NCI-H1092 treated with DMSO at 0.1 percent for 48 hours (cell line): ENCODE data around the gene ERFL.

Source experiments
- DNase-seq: peaks from one replicate; lab custom pipeline; 2025; lab: John Stamatoyannopoulos, UW

Gene ERFL

DNA sequence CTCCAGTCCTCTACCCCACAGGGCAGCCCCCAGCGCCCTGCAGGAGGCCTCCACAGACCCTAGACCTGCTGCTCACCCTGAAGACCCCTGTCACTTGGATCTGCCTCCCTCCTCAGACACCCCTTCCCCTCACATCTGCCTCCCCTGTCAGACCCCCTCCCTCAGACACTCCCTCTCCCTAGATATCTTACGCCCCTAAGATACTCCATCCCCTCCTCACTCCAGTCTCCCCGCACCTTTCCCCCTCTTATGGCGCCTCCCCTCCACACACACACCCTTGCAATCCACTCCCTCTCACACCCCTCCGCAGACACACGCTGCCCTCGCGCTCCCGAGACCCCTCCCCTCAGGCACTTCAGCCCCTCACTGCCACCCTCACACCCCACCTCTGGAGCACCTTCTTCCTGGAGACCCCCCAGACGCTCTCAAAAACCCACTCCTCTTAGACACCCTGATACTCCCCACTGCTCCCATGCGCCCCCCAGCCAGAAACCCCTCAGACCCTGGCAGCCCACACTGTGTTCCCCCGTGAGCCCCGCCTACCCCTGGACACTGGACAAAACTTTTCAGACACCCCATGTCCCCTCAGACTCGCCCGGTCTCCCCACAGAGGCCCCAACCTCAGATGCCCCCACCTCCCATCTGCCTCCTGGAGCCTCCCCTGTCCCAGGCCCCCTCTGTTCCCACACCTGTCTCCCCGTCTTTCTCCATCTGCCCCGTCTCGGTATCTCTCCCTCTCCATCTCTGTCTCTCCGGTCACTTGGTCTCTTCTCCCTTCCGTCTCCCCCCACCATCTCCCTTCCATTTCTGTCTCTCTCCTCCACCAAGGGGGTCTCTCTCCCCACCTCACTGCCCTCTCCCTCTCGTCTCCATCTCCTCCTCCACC is 14.5 kb downstream of the ERFL start:
- no peak for DNase-seq

DNA sequence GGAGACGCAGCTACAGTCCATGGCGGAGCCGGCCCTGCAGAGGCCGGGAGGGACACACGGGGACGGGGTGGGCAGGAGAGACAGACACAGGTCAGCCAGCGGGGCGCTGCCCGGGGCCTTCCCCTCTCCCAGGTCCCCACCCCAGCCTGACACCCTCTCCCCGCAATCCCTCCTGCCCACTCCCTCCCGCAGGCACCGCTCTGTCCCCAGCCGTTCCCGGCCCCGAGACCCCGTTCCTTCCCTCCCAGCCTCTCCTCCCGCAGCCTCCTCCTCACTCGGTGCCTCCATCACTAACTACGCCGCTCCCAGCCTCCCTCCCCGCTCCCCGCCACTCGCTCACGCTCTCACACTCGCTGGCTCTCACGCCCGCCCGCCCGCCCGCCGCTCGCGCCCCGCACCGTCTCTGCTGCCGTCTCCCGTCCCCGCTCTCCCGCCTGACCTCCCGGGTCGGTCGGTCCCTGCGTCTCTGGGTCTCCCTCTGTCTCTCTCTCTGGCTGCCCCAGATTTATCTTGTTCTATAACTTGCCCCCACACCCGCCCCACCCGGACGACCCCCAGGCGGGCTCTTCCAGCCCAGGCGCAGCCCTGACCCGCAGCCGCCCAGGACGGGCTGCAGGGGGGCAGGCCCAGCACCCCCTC is 15.2 kb downstream of the ERFL start:
- DNase-seq: no peak

DNA sequence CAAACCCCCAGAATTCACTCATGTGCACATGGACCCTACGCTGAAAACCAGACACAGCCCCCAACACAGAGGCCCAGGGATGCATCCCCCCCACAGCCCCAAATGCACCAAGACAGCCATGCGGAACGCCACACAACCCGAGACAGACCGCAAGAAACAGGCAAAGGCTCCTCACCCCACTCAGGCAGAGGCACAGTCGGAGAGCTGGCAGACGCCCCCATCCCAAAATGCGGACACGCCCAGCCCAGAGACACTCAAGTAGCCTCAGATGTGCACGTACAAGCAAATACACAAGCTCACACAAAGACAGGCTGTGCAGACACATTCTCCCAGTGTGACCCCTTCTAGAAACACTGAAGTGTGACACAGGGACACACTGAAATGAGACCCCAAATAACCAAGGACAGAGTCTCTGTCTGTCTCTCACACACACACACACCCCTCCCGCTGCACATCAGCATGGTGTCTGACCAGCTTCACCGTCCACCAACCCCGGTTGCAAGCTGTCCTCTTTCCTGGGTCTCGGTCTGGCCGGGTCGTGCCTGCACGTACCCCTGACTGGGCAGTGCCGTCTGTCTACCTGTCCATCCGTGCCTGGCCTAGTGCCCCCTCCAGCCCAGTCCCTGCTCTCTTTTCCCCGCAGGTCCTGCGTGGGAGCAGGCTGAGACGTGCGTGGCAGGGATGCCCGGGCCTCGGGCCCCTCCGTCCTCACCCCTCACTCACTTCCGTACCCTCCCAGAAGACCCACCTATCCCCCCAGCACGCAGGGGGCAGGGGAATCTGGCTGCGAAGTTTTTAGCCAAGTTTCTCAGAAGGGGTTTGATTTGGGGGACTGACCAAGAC is 16.1 kb downstream of the ERFL start:
- no peak for DNase-seq

DNA sequence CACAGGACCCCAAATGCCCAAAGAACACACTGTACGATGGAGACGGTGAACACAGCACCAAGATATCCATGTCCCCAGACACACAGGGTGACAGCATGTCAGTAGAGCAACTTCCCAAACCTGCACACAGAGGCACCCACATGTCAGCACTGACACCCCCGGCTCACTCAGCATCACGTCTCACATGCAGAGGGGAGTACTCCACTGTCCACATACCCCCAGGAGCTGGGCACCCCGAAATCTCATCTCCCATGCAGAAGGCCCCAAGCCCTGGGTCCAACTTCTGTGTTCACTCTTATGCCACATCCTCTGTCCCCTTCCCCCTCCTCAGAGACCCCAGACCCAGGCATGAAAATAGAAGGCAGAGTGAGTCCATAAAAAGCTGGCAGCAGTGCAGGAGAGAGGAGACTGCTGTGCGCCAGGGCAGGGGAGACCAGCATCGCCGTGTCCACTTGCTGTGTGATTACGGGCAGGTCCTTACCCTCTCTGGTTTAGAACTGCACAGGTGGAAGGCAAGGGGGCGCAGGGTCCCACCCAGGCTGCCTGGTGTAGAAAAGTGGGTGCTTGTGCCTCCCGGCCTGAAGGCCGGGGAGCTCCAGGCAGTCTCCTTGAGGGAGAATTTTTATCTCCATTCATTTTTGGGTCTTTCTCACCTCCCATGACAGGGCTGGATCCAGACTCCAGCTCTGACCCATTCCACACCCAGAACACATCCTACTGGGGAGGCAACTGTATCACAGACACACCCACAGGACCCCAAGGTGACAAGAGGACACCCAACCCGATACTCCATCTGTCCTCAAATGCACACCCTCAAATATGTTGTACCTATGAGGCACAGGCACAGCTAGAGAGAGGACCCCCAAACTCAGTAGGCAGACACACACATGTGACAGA is 17.0 kb downstream of the ERFL start:
- no peak for DNase-seq

DNA sequence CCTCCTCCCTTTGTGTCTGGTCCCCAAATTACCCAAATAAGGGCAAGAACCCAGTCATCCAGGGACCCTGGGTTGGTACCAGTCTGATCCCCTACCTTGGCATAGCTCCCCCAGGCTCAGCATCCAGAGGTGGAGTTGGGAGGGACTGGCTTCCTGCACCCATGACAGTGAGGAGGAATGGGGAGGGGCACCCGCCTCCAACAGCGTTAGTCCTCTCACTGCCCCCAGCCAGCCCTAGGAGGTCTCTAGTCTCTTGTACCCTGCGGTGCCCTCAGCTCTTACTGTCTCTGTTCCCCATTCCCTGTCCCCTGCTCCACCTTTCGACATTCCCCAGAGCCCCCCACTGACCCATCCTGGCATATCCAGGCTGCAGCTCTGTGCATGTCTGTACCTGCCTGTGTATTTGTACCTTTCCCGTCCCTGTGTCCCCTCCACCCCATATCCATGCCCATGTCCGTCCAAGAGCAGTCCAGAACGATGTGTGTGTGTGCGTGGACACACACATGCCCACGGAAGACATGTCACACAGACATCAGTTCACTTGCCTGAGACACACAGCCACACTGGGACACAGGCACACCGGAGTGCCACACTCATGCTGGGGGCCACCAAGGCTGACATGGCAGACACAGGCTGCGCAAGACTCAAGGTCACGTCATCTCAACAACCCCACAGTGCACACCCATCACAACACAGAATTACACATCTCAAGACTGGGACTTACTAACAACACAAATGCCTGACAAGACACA is 17.8 kb downstream of the ERFL start:
- no peak for DNase-seq

DNA sequence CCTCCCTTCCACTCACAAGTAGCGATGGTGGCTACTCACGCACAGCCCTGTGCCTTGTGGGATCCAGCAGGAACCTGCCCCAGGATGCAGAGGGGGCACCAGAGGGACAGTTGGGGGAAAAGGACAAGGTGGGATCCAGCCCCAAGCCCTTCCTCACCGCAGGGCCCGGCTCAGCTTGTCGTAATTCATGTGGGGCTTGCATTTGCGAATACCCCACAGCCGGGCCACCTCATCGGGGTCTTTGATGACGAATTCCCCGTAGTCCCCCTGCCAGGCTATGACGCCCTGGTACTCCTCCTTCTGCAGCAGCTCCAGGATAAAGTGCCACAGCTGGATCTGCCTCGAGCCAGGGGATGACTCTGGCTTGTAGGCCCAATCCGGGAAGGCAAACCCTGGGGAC is 18.5 kb downstream of the ERFL start:
- DNase-seq: no peak

DNA sequence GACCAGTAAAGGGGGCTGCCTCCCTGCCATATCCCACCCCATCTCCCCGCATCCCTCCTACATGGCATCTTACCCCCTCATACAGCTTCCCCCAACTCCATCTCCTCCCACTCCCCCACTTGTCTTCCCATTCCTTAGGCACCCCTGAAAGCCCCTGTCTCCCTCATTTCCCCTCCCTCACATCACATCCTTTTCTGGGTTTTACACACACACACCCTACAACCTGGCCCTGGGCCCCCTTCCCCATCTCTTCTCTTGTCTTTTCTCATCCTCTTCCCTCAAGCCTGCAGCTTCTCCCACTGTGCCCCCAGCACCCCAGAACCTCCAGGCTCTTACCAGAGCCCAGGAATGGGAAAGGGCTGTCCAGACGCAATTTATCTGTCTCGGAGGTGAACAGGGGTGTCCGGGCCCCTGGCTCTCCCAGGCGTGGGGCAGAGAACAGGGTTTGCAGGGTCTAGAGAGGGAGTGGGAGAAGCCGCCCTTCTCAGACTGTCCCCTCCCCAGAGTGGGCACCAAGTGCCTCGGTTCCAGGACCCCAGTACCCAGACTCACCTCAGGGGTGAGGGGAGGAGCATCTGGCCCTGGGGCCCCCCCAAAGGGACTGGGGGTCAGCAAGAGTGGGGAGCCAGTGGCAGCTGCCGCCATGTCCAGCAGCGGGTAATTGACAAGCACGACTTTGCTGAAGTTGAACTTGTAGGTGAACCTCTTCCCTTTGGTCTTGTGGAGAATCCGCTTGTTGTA is 19.4 kb downstream of the ERFL start:
- no peak for DNase-seq

DNA sequence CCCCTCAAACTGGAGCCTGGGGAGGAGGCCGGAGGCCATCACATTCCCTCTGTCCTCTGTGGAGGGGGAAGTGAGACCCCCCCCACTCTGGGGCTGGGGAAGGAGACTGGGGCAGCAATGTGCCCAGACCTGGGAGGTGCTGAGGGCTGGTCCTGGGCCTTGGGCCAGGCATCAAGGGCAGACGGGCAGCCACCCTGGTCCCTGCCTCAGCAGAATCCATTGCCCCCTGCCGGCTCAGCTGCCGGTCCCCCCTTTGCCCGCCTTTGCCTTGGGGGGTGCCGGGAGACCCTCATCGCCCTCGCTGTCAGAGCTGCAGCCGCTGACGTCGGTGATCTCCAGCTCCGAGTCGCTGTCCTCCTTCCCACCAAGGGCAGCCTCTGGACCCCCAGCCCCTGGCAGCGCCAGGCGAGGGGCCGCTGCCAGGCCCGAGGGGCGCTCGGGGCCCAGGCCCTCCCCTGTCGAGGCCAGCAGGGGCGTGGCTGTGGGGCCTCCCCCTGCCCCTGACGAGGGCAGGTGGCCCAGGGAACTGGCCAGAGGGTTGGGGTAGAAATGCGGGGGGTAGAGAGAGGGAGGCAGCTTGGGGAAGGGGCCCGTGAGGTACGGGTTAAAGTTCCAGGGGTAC is 20.1 kb downstream of the ERFL start:
- DNase-seq: no peak

DNA sequence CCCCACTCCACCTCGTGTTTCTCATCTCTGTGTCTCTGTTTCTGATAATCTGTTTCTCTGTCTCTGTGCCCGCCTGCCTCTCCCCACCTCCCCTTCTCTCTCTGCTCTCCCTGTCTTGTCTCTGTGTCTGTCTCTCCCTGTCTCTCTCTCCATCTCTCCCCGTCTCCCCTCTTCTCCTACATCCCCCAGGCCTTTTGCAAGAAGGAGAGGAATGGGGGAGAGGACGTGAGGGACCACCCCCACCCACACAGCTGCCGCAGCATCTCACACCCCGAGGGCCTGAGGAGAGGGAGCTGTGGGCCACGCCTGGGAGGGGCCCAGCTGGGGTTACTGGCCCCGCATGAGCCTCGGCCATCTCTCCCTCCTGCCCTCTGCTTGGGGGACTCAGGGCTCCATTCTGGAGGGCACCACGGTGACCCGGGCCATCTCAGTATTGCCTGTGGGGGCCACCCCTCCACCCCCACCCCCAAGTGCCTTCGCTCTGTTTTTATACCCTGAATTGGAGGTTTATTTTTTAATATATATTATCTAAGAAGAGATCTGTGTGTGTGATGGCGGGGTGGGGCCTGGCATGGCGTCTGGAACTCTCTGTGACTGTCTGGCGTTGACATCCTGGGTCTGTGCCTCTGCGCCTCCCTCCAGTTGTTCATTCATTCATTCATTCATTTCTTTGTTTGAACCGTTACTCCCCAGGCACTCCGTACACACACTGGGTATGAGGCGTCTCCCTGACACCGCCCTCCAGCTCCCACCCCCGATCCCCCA is 21.2 kb downstream of the ERFL start:
- DNase-seq: no peak

DNA sequence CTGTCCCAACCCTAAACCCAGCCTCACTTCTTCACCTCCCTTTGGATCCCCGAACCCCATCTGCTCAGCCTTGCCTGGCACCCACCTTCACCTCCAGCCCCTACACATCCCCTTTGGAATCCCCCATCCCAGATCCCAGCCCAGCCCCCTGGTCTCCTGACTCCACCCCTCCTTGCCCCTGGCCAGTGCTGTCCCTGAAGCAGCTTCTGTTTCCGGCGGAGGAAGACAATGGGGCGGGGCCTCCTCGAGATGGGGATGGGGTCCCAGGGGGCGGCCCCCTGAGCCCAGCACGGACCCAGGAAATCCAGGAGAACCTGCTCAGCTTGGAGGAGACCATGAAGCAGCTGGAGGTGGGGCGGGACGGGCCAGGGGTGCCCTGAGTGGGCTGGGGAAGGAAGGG is 22.0 kb downstream of the ERFL start:
- no peak for DNase-seq

DNA sequence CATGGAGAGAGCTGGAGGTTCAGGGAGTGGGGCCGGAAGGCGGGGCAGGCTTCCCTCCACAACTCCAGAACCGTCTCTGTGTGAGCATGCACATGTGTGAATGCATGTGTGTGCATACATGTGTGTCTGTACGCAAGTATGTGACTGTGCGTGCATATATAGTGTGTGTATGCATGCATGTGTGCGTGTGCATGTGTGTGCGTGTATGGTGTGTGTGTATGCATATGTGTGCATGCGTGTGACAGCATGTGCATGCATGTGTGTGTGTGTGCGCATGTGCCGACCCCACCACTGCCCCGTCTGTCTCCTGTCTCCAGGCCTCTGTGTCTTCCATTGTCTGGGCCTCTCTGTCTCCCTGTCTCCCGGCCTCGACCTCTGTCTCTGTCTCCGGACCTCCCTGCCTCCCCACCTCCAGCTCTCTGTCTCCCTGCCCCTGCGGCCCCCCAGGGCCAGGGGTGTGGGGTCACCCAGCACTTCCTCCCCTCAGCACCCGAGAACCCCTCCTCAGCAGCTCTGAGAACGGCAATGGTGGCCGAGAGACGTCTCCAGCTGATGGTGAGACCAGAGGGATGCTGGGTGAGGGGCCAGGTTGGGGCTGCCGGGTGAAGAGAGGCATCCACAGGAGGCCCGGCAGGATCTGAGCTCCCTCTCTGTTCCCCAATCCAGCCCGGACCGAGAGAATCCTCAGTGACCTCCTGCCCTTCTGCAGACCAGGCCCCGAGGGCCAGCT is 22.8 kb downstream of the ERFL start:
- DNase-seq: no peak

DNA sequence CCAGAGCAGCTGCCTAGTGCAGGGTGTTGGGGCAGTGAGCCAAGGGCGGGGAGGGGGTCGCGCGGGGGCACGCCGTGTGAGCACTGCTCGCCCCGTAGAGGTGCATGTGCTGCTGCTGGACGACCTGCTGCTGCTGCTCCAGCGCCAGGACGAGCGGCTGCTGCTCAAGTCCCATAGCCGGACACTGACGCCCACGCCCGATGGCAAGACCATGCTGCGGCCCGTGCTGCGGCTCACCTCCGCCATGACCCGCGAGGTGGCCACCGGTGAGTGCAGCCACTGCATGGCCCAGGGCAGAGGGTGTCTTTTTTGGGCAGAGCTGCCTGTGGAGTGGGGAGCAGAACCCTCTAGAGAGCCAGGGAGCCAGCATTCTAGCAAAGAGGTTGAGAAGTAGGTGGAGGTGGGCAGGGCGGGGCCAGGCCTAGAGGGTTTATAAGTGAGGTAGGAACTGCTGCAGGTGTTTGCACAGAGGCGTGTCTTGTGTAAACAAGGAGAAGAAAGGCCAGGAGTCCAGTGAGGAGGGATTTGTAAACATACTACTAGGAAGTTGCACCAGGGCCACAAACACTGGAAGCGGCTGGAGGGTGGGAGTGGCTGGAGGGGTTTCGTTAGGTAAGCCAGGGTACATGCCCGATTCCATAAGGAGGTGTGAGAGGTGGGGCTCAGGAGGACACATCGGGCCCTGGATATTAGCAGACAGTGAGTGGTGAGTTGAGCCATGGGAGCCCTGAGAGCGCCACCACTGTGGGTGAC is 24.0 kb downstream of the ERFL start:
- peak; percentile 23 for DNase-seq

DNA sequence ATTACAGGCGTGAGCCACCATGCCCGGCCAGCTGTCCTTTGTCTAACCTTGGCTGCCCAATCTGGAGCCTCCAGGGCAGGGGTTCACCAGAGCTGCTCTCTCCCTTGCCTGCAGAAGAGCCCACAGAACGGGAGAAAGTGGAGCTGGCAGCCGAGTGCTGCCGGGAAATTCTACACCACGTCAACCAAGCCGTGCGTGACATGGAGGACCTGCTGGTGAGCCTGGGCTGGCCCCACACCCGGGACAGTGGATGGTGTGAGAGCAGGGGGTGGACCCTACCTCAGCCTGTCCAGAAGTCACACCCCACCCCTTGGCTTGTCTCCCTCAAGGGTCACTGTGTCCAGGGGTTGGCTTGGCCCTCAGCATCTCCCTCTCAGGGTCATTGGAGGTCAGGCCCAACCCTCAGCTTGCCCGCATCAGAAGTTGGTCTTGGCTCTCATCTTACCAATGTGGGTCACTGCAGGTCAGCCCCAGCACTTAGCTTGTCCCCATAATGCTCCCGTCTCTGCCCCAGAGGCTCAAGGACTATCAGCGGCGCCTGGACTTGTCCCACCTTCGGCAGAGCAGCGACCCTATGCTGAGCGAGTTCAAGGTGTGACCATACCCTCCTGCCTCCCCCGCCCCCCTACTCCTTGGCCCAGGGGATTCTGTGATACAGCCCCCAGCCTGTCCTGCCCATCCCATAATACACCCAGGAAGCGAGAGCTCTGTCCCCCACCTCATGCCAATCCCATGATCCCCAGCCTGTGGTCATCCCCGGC is 24.9 kb downstream of the ERFL start:
- DNase-seq: no peak

DNA sequence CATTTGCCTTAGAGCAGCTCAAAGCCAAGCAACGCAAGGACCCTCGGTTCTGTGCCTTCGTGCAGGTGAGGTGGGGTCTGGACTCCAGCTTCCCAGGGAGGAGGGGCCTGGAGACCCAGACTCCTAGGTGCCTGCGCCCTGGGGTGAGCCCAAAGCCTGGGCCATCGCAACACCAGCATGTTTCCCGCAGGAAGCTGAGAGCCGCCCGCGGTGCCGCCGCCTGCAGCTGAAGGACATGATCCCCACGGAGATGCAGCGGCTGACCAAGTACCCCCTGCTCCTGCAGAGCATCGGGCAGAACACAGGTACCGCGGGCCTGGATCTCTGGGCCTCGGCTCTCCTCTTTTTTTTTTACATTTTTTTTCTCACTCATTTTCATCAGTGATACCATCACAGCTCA is 25.7 kb downstream of the ERFL start:
- no peak for DNase-seq

DNA sequence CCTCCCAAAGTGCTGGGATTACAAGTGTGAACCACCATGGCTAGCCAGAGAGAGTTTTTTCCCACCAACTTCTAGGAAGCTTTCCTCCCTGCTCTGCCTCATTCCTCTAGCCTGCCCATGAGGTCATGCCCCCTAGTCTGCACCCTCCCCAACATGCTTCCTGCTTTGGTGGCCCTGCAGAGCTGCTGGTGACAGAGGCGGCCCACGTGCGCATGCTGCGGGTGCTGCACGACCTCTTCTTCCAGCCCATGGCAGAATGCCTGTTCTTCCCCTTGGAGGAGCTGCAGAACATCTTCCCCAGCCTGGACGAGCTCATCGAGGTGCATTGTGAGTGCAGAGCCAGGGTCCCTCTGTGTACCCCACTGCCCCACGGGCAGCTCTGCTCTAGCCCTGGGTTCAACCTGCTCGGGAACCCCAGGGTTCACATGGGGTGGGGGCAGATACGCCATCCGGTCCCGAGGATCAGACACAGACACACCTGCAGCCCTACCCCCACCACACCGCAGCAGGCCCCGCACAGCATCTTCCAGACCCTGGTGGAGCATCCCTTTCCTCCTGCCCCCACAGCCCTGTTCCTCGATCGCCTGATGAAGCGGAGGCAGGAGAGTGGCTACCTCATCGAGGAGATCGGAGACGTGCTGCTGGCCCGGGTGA is 26.4 kb downstream of the ERFL start:
- no peak for DNase-seq

DNA sequence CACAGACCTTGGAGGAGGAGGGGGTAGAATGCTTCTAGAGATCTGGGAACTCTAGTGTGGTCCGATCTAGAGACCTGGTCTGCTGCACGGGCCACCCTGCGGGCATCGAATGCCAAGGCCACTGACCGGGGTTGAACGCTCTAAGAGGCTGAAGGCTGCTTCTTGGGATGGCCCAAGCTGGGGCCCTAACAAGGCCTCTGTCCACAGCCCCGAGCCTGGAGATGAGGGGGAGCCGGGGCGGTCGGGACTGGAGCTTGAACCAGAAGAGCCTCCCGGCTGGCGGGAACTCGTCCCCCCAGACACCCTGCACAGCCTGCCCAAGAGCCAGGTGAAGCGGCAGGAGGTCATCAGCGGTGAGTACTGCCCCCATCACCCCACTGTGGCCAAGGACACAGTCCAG is 30.0 kb downstream of the ERFL start:
- DNase-seq: no peak
